ENCODE measurements around the gene MTHFR.

The MTHFR gene

GRCh38 chr1:11777658-11778322 lies 28.0 kb downstream of the MTHFR start (continued):
- TF ChIP-seq ZBTB44 (tag by site-specific recombination; IDR thresholded peaks at IDR 0.05) (no peak), ZNF76 (tag by site-specific recombination; IDR thresholded peaks at IDR 0.05; ENCODE audit: borderline replicate concordance, low read depth) (no peak), ZNF433 (tag by site-specific recombination; IDR thresholded peaks at IDR 0.05; ENCODE audit: low read depth) (no peak)

GRCh38 chr1:11774753-11775152 lies 31.0 kb downstream of the MTHFR start:
- no peaks in the 10 kb centered on the region for H3K4me1 ChIP-seq (ENCODE audit: control insufficient read depth, insufficient read depth, low read length)
- no peaks in the 10 kb centered on the region for H3K36me3 ChIP-seq (ENCODE audit: control insufficient read depth in 2 of 2, insufficient read depth in 1 of 2, low read length in 2 of 2)
- TF ChIP-seq ZNF292 (tag by site-specific recombination; IDR thresholded peaks at IDR 0.05; ENCODE audit: borderline replicate concordance, low read depth) (no peak), KLF10 (tag by site-specific recombination; IDR thresholded peaks at IDR 0.05) (no peak), ZNF626 (tag by site-specific recombination; IDR thresholded peaks at IDR 0.05) (no peak), ZNF311 (tag by site-specific recombination; IDR thresholded peaks at IDR 0.05; ENCODE audit: borderline replicate concordance) (no peak), ZNF645 (tag by site-specific recombination; IDR thresholded peaks at IDR 0.05) (no peak), ZNF2 (tag by site-specific recombination; IDR thresholded peaks at IDR 0.05) (no peak), ZNF544 (tag by site-specific recombination; IDR thresholded peaks at IDR 0.05) (no peak), ZNF555 (tag by site-specific recombination; conservative IDR thresholded peaks at IDR 0.05) (no peak), ZSCAN30 (tag by site-specific recombination; IDR thresholded peaks at IDR 0.05) (no peak), ZNF16 (tag by site-specific recombination; IDR thresholded peaks at IDR 0.05; ENCODE audit: low read depth) (no peak), ZNF184 (tag by site-specific recombination; IDR thresholded peaks at IDR 0.05) (no peak), ZBTB8A (tag by site-specific recombination; IDR thresholded peaks at IDR 0.05) (no peak), ZSCAN23 (tag by site-specific recombination; IDR thresholded peaks at IDR 0.05) (no peak), ZNF202 (tag by site-specific recombination; IDR thresholded peaks at IDR 0.05; ENCODE audit: borderline replicate concordance) (no peak), ZNF416 (tag by site-specific recombination; IDR thresholded peaks at IDR 0.05) (no peak), ZBTB49 (tag by site-specific recombination; IDR thresholded peaks at IDR 0.05; ENCODE audit: low read depth) (no peak), CTCF (tag by site-specific recombination; IDR thresholded peaks at IDR 0.05) (no peak), ZSCAN18 (tag by site-specific recombination; IDR thresholded peaks at IDR 0.05) (no peak), ZEB2 (tag by site-specific recombination; IDR thresholded peaks at IDR 0.05) (no peak)
- H3K9me3 ChIP-seq (ENCODE audit: control insufficient read depth, insufficient read depth, low read depth, low read length), result no peaks in the 10 kb centered on the region
- ChIA-PET POLR2A (no interaction called here), CTCF (interaction anchor here (2.0 kb wide), 1 partner anchor 11 kb away, joined by 14 read pairs; no protein-coding TSS in a partner anchor)
- H3K27ac ChIP-seq (ENCODE audit: extremely low read depth, low read depth, low read length), result no peak overlapping the region
- H3K4me3 ChIP-seq (ENCODE audit: low read depth, low read length), result no peak overlapping the region

All from HEK293 (cell line).